BE2C (cell line): ENCODE measurements around the gene UVSSA.
A peak's percentile ranks its signal among the peaks of the same experiment; 100 is the strongest.

Experiments
- DNase-seq: peaks from one replicate; pipeline ENCODE4 v3.0.0-alpha.2; 2020
- H3K27me3 ChIP-seq: fragments of 250-450 bp; sonication (Bioruptor Pico); 2 replicates; pipeline ENCODE4 v1.5.1; 2020; ENCODE audit warnings: mild to moderate bottlenecking
- H3K36me3 ChIP-seq: fragments of 250-450 bp; sonication (Bioruptor Pico); 2 replicates; pipeline ENCODE4 v1.5.1; 2020; ENCODE audit warnings: mild to moderate bottlenecking
- H3K4me1 ChIP-seq: fragments of 250-450 bp; sonication (Bioruptor Pico); 2 replicates; pipeline ENCODE4 v1.5.1; 2020
- H3K4me3 ChIP-seq: 2 replicates; pipeline ENCODE4 v1.5.1; 2011; ENCODE audit warnings: low read depth, low read length
- H3K9me3 ChIP-seq: fragments of 250-450 bp; sonication (Bioruptor Pico); 2 replicates; pipeline ENCODE4 v1.5.1; 2020
- TF ChIP-seq, protein P1 (sequence below): IDR thresholded peaks from 2 replicates; pipeline ENCODE4 v1.5.1; 2012; ENCODE audit warnings: mild to moderate bottlenecking, low read depth, low read length

Gene UVSSA

DNA sequence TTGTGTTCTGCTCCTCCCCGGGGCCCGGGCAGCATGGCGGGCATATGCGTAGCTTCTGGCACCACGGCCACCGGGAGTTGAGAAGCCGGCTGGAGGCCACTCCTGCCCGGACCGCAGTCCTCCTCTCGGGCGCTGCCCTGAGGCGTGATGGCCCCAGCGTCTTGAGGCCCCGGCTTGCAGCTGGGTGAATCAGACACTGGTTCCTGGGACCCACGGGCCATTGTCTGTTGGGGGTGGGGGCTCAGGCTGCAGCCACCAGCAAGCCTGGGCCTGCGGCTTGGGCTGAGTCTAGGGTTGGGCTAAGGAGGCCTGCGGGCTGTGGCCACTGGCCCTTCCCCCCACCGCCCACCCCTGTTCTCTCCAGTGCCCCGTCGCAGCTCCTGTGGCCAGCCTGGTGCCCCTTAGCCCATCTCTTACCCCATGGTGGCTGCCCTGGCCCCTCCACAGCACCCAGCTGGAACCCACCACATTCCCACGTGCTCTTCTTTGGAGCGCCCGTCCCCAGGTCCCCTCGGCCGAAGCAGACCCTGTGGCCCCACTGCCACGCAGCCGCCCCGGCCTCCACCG lies 6.7 kb upstream of the UVSSA start:
- Histone ChIP-seq H3K4me3 (no peak overlapping the region), H3K36me3 (peaks cover 50% of the 10 kb centered on the region), H3K27me3 (no peaks in the 10 kb centered on the region), H3K4me1 (no peaks in the 10 kb centered on the region), H3K9me3 (no peaks in the 10 kb centered on the region)
- TF ChIP-seq, protein P1, sequence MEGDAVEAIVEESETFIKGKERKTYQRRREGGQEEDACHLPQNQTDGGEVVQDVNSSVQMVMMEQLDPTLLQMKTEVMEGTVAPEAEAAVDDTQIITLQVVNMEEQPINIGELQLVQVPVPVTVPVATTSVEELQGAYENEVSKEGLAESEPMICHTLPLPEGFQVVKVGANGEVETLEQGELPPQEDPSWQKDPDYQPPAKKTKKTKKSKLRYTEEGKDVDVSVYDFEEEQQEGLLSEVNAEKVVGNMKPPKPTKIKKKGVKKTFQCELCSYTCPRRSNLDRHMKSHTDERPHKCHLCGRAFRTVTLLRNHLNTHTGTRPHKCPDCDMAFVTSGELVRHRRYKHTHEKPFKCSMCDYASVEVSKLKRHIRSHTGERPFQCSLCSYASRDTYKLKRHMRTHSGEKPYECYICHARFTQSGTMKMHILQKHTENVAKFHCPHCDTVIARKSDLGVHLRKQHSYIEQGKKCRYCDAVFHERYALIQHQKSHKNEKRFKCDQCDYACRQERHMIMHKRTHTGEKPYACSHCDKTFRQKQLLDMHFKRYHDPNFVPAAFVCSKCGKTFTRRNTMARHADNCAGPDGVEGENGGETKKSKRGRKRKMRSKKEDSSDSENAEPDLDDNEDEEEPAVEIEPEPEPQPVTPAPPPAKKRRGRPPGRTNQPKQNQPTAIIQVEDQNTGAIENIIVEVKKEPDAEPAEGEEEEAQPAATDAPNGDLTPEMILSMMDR: no peak
- DNase-seq: no peak

DNA sequence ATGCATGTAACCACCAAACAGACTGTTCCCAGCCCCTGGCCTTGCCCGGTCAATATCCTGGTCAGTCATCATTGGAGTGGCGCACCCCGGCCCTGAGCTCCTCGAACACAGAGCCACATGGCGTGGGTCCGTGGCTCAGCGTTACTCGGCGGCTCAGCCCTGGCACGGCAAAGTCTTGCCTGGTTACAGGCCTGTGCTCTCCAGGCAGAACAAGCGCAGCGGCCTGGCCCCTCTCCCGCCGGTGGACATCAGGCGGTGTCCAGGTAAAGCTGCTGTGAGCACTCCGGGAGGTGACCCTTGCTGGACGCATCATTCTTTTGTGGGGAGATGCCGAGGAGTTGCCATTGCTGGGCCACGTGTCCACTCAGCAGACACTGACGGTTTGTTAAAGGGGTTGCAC lies 6.1 kb upstream of the UVSSA start:
- H3K4me1 ChIP-seq: no peaks in the 10 kb centered on the region
- no peaks in the 10 kb centered on the region for H3K27me3 ChIP-seq
- H3K36me3 ChIP-seq: peaks cover 50% of the 10 kb centered on the region
- no peak for DNase-seq
- H3K4me3 ChIP-seq: no peak overlapping the region
- H3K9me3 ChIP-seq: no peaks in the 10 kb centered on the region
- TF ChIP-seq, protein P1: no peak

DNA sequence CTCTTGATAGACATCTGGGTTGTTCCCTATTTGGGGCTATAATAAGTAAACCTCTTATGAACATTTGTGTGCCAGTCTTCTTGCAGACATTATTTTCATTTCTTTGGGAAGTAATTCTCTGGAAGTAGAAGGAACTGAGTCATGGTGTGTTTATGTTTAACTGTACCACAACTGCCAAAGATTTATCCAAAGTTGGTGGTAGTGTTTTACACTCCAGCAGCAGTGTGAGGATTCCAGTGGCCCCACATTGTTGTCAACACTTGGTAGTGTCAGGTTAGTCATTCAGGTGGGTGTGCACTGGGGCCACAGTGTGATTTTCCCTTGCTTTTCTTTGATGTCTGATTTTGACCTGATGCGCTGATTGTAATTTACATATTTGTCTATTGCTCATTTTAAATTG lies 5.0 kb upstream of the UVSSA start:
- Histone ChIP-seq H3K9me3 (no peaks in the 10 kb centered on the region), H3K4me3 (no peak overlapping the region), H3K4me1 (no peaks in the 10 kb centered on the region), H3K36me3 (peaks cover 40% of the 10 kb centered on the region), H3K27me3 (no peaks in the 10 kb centered on the region)
- no peak for DNase-seq
- TF ChIP-seq, protein P1: no peak

DNA sequence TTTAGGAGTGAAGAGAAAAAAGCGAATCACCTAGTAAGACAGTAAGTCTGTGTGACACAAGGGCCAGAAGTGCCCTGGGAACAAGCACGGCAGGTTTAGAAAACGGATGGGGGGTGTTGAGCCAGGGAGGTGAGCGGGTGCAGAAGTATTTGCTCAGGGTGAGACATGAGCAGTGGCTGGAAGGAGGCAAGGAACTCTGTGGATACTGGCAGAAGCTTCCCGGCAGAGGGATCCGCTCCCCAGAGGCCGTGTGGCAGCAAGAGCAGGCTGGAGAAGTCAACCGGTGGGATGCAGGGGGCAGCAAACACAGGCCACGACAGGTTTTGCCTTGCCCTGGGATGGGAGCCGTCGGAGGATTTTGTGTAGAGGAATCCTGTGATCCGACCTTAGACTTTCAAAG lies 2.3 kb upstream of the UVSSA start:
- DNase-seq: no peak
- no peak overlapping the region for H3K4me3 ChIP-seq
- TF ChIP-seq, protein P1: no peak
- no peaks in the 10 kb centered on the region for H3K4me1 ChIP-seq
- no peaks in the 10 kb centered on the region for H3K9me3 ChIP-seq
- H3K27me3 ChIP-seq: no peaks in the 10 kb centered on the region
- H3K36me3 ChIP-seq: peaks cover 16% of the 10 kb centered on the region

DNA sequence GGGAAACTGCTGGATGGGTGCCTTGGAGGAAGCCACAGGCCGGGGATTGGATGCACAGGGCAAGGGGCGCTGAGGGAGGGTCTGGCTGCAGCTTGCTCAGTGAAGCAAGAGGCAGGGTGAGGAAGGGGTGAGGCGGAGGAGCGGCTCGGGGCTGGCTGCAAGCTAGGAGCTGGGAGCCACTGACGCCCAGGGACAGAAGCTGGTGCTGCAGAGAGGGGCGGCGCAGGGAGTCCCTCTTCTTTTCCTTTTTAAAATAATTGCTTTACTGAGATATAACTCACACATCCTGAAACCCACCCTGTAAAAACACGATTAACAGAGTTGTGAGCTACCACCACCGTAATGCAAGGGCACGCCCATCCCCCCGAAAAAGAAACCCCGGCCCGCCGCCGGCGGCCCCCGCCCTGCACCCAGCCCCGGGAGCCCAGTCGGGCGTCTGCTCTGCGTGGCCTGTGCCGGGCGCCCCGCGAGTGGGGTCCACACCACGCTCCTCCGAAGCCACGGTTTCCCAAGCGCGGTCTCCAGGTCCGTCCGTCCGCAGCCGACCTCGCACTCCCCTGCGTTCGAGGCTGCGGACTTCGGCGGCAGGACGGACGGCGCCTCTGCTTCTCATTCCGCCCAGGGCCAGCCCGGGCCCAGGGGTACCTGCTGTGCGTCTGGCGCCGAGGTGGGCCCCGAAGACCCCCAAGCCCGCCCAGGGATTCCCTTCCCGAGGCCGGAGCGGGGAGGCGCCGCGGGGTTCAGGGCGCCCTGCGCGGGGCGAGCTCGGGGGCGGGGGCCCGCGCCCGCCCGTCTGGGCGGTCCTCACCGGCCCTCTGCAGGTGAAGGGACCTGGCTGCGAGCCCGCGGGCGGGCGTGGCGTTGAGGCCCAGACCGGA lies 866 bp upstream of the UVSSA start:
- DNase-seq: peak; percentile 78
- Histone ChIP-seq H3K9me3 (no peaks in the 10 kb centered on the region), H3K4me3 (peak overlapping the region; percentile 79), H3K36me3 (peaks cover 3% of the 10 kb centered on the region; the same call in 1 of the 2 replicates), H3K27me3 (no peaks in the 10 kb centered on the region), H3K4me1 (no peaks in the 10 kb centered on the region)
- TF ChIP-seq, protein P1: peak; percentile 23; the same call in 1 of the 2 replicates

DNA sequence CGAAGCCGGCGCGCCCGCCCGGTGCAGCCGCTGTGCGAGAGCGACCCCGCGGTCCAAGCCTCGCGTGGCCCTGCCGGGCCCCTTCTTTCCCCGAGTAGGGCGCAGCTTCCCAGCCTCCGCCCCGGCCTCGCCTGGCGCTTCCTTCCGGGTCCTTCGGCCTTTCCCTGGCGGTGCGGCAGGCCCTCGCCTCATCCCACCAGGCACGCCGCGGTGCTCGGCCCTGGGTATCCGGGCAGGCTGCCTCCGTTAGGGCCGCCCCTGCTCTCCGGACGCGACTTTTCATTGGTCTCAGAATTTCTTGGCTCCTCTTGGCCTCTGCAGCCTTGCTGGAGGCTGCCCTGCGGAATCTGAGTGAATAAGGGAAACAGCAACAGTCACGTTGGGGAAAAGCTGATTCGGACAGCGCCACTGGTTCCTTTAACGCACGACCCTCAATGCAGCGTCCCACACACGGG lies 429 bp downstream of the UVSSA start:
- Histone ChIP-seq H3K4me3 (peak overlapping the region; percentile 72), H3K9me3 (no peaks in the 10 kb centered on the region), H3K4me1 (no peaks in the 10 kb centered on the region), H3K36me3 (no peaks in the 10 kb centered on the region), H3K27me3 (no peaks in the 10 kb centered on the region)
- TF ChIP-seq, protein P1: no peak
- peak; percentile 73 for DNase-seq
